Activated CD4-positive, alpha-beta memory T cell treated with anti-CD3 and anti-CD28 coated beads, Interleukin-2, amount 10 ng/mL, durations not matched to agents 7 days and 5 days (primary cell): Measurements from ENCODE around the gene ATF7IP. TPM values are rescaled to one million over a fixed set of nuclear protein-coding genes. Genes with fewer than 3 reads are reported as not detected.
"Not testable (repeated sequence)": the region's sequence is repeated elsewhere in the genome, so short reads cannot be mapped to it uniquely, and the experiment has no call there.

Experiments used
- CTCF ChIA-PET: fragments of 350-600 bp; sonication (Branson Sonifier 250); formaldehyde crosslinking; loops from one replicate; lab custom pipeline; 2021; ENCODE audit warnings: antibody characterized with exemption, inconsistent platforms; lab: Charles Lee
- POLR2A ChIA-PET: fragments of 350-600 bp; sonication (Branson Sonifier 250); formaldehyde crosslinking; loops from one replicate; lab custom pipeline; 2021; ENCODE audit warnings: antibody characterized with exemption; lab: Charles Lee
- DNase-seq: peaks from one replicate; pipeline ENCODE4 v3.0.0-alpha.2; 2020
- H3K27ac Mint-ChIP-seq: one replicate; pipeline ENCODE4 v1.8.0; 2021; ENCODE audit warnings: mild to moderate bottlenecking, mixed read lengths
- H3K27me3 Mint-ChIP-seq: one replicate; pipeline ENCODE4 v1.8.0; 2021; ENCODE audit warnings: mixed read lengths
- H3K36me3 Mint-ChIP-seq: one replicate; pipeline ENCODE4 v1.8.0; 2021; ENCODE audit warnings: low read depth, mixed read lengths
- H3K4me1 Mint-ChIP-seq: one replicate; pipeline ENCODE4 v1.8.0; 2021; ENCODE audit warnings: mixed read lengths
- H3K4me3 Mint-ChIP-seq: one replicate; pipeline ENCODE4 v1.8.0; 2021; ENCODE audit warnings: mild to moderate bottlenecking, mixed read lengths
- H3K9me3 Mint-ChIP-seq: one replicate; pipeline ENCODE4 v1.8.0; 2021; ENCODE audit warnings: mixed read lengths
- total RNA-seq, 2 experiments: library from RNA; stranded (reverse); gene quantifications; one replicate each; pipeline ENCODE4 v1.2.3, GENCODE V29; 2021

Gene ATF7IP
- total RNA-seq, 2 experiments from 2014 or later, result 129 to 134 TPM

GRCh38 chr12:14390449-14390848, 25.0 kb downstream of the ATF7IP start:
- Mint-ChIP-seq H3K27me3 (no peaks in the 10 kb centered on the region), H3K36me3 (peaks cover 56% of the 10 kb centered on the region), H3K4me1 (peaks cover 72% of the 10 kb centered on the region), H3K4me3 (peak overlapping the region; percentile 56), H3K9me3 (no peaks in the 10 kb centered on the region), H3K27ac (peak overlapping the region; percentile 76)
- DNase-seq, result no peak
- ChIA-PET CTCF (interaction anchor here (1.0 to 1.1 kb wide), 2 partner anchors 25 to 78 kb away, joined by 4 to 5 read pairs; partner anchors contain the start of gene ATF7IP), POLR2A (interaction anchor here (0.8 to 5.3 kb wide), 6 partner anchors 12 to 151 kb away, joined by 3 to 29 read pairs (median 4); partner anchors contain the start of gene ATF7IP)

GRCh38 chr12:14390870-14391530, 25.5 kb downstream of the ATF7IP start:
- Mint-ChIP-seq H3K36me3 (peaks cover 56% of the 10 kb centered on the region), H3K27me3 (no peaks in the 10 kb centered on the region), H3K27ac (peak overlapping the region; percentile 76), H3K9me3 (no peaks in the 10 kb centered on the region), H3K4me3 (peak overlapping the region; percentile 44), H3K4me1 (peaks cover 74% of the 10 kb centered on the region)
- no peak for DNase-seq
- ChIA-PET CTCF (interaction anchor here (1.0 to 1.1 kb wide), 2 partner anchors 26 to 78 kb away, joined by 4 to 5 read pairs; partner anchors contain the start of gene ATF7IP), POLR2A (interaction anchor here (0.8 to 5.3 kb wide), 6 partner anchors 12 to 152 kb away, joined by 3 to 29 read pairs (median 4); partner anchors contain the start of gene ATF7IP)

GRCh38 chr12:14393751-14394150, 28.3 kb downstream of the ATF7IP start:
- DNase-seq, result no peak
- Mint-ChIP-seq H3K4me1 (peaks cover 85% of the 10 kb centered on the region), H3K4me3 (peak overlapping the region; percentile 75), H3K27me3 (no peaks in the 10 kb centered on the region), H3K27ac (peak overlapping the region; percentile 97), H3K9me3 (no peaks in the 10 kb centered on the region), H3K36me3 (peaks cover 63% of the 10 kb centered on the region)
- POLR2A ChIA-PET, result interaction anchor here (0.8 to 5.3 kb wide), 13 partner anchors 8 to 565 kb away, joined by 3 to 122 read pairs (median 14); partner anchors contain the start of gene ATF7IP
- CTCF ChIA-PET, result interaction anchor here (1.0 to 4.4 kb wide), 8 partner anchors 8 to 154 kb away, joined by 3 to 38 read pairs (median 6); partner anchors contain the start of gene ATF7IP

- H3K27me3 Mint-ChIP-seq, result no peaks in the 10 kb centered on the region
- peak; percentile 55 for DNase-seq
- peaks cover 85% of the 10 kb centered on the region for H3K4me1 Mint-ChIP-seq
- peaks cover 56% of the 10 kb centered on the region for H3K36me3 Mint-ChIP-seq
- ChIA-PET POLR2A (interaction anchor here (0.8 to 5.3 kb wide), 20 partner anchors 8 to 1675 kb away, joined by 3 to 122 read pairs (median 8); partner anchors contain the start of gene ATF7IP), CTCF (interaction anchor here (0.6 to 4.4 kb wide), 13 partner anchors 9 to 1257 kb away, joined by 3 to 38 read pairs (median 3); partner anchors contain the start of gene ATF7IP)
- peak overlapping the region; percentile 97 for H3K27ac Mint-ChIP-seq
- H3K4me3 Mint-ChIP-seq, result peak overlapping the region; percentile 75
- H3K9me3 Mint-ChIP-seq, result no peaks in the 10 kb centered on the region
Measured at GRCh38 chr12:14394317-14395073, 29.0 kb downstream of the ATF7IP start.

- H3K27ac Mint-ChIP-seq, result peak overlapping the region; percentile 97
- ChIA-PET CTCF (interaction anchor here (0.7 to 4.4 kb wide), 14 partner anchors 10 to 1258 kb away, joined by 3 to 38 read pairs (median 3); partner anchors contain the start of gene ATF7IP), POLR2A (interaction anchor here (0.7 to 5.3 kb wide), 21 partner anchors 7 to 1676 kb away, joined by 3 to 122 read pairs (median 7); partner anchors contain the start of gene ATF7IP)
- H3K27me3 Mint-ChIP-seq, result no peaks in the 10 kb centered on the region
- H3K9me3 Mint-ChIP-seq, result no peaks in the 10 kb centered on the region
- H3K36me3 Mint-ChIP-seq, result peaks cover 56% of the 10 kb centered on the region
- no peak for DNase-seq
- peaks cover 86% of the 10 kb centered on the region for H3K4me1 Mint-ChIP-seq
- H3K4me3 Mint-ChIP-seq, result peak overlapping the region; percentile 75
Measured at GRCh38 chr12:14395074-14395778, 29.7 kb downstream of the ATF7IP start.

- Mint-ChIP-seq H3K4me3 (peak overlapping the region; percentile 64), H3K9me3 (no peaks in the 10 kb centered on the region), H3K4me1 (peaks cover 89% of the 10 kb centered on the region), H3K36me3 (peaks cover 52% of the 10 kb centered on the region), H3K27ac (peak overlapping the region; percentile 81), H3K27me3 (no peaks in the 10 kb centered on the region)
- POLR2A ChIA-PET, result interaction anchor here (0.7 to 4.7 kb wide), 8 partner anchors 11 to 156 kb away, joined by 3 to 122 read pairs (median 18); partner anchors contain the start of gene ATF7IP
- CTCF ChIA-PET, result interaction anchor here (1.0 to 4.4 kb wide), 4 partner anchors 11 to 158 kb away, joined by 3 to 38 read pairs (median 4); partner anchors contain the start of gene ATF7IP
- no peak for DNase-seq
Measured at GRCh38 chr12:14396071-14396470, 30.6 kb downstream of the ATF7IP start.

GRCh38 chr12:14399871-14400270, 34.4 kb downstream of the ATF7IP start:
- no peaks in the 10 kb centered on the region for H3K27me3 Mint-ChIP-seq
- no peaks in the 10 kb centered on the region for H3K9me3 Mint-ChIP-seq
- ChIA-PET CTCF (interaction anchor here (1.5 kb wide), 1 partner anchor 142 kb away, joined by 4 read pairs; no protein-coding TSS in a partner anchor), POLR2A (interaction anchor here (1.1 to 2.2 kb wide), 6 partner anchors 11 to 142 kb away, joined by 3 to 18 read pairs (median 10); partner anchors contain the start of gene ATF7IP)
- no peak for DNase-seq
- peaks cover 50% of the 10 kb centered on the region for H3K36me3 Mint-ChIP-seq
- H3K4me3 Mint-ChIP-seq, result peak overlapping the region; percentile 72
- H3K27ac Mint-ChIP-seq, result peak overlapping the region; percentile 79
- peaks cover 89% of the 10 kb centered on the region for H3K4me1 Mint-ChIP-seq

GRCh38 chr12:14400599-14400998, 35.1 kb downstream of the ATF7IP start:
- H3K27me3 Mint-ChIP-seq, result no peaks in the 10 kb centered on the region
- peak overlapping the region; percentile 72 for H3K4me3 Mint-ChIP-seq
- ChIA-PET POLR2A (interaction anchor here (3.3 to 3.8 kb wide), 3 partner anchors 8 to 35 kb away, joined by 15 to 37 read pairs (median 29); partner anchors contain the start of gene ATF7IP), CTCF (interaction anchor here (2.3 kb wide), 1 partner anchor 11 kb away, joined by 7 read pairs; no protein-coding TSS in a partner anchor)
- H3K27ac Mint-ChIP-seq, result peak overlapping the region; percentile 79
- H3K9me3 Mint-ChIP-seq, result no peaks in the 10 kb centered on the region
- DNase-seq, result no peak
- H3K4me1 Mint-ChIP-seq, result peaks cover 89% of the 10 kb centered on the region
- H3K36me3 Mint-ChIP-seq, result peaks cover 53% of the 10 kb centered on the region

GRCh38 chr12:14401267-14401666, 35.8 kb downstream of the ATF7IP start:
- H3K9me3 Mint-ChIP-seq, H3K27me3 Mint-ChIP-seq, DNase-seq: not testable (repeated sequence)
- H3K4me1 Mint-ChIP-seq, result peaks cover 87% of the 10 kb centered on the region
- peaks cover 55% of the 10 kb centered on the region for H3K36me3 Mint-ChIP-seq
- CTCF ChIA-PET, result interaction anchor here (0.6 to 2.3 kb wide), 6 partner anchors 10 to 373 kb away, joined by 3 to 7 read pairs (median 4); no protein-coding TSS in a partner anchor
- peak overlapping the region; percentile 79 for H3K27ac Mint-ChIP-seq
- POLR2A ChIA-PET, result interaction anchor here (0.9 to 3.8 kb wide), 7 partner anchors 9 to 54 kb away, joined by 3 to 37 read pairs (median 12); partner anchors contain the start of gene ATF7IP
- peak overlapping the region; percentile 72 for H3K4me3 Mint-ChIP-seq

GRCh38 chr12:14402697-14403096, 37.2 kb downstream of the ATF7IP start:
- H3K9me3 Mint-ChIP-seq, result no peaks in the 10 kb centered on the region
- no peaks in the 10 kb centered on the region for H3K27me3 Mint-ChIP-seq
- ChIA-PET POLR2A (interaction anchor here (1.4 to 3.8 kb wide), 6 partner anchors 9 to 37 kb away, joined by 3 to 37 read pairs (median 14); partner anchors contain the start of gene ATF7IP), CTCF (interaction anchor here (0.7 to 2.3 kb wide), 4 partner anchors 9 to 144 kb away, joined by 3 to 7 read pairs (median 5); partner anchors contain the start of gene ATF7IP)
- H3K27ac Mint-ChIP-seq, result peak overlapping the region; percentile 79
- DNase-seq, result no peak
- peaks cover 77% of the 10 kb centered on the region for H3K4me1 Mint-ChIP-seq
- peaks cover 41% of the 10 kb centered on the region for H3K36me3 Mint-ChIP-seq
- peak overlapping the region; percentile 72 for H3K4me3 Mint-ChIP-seq

GRCh38 chr12:14403293-14403692, 37.8 kb downstream of the ATF7IP start:
- H3K36me3 Mint-ChIP-seq, result peaks cover 40% of the 10 kb centered on the region
- H3K4me1 Mint-ChIP-seq, result peaks cover 75% of the 10 kb centered on the region
- H3K27ac Mint-ChIP-seq, result peak overlapping the region; percentile 13
- H3K4me3 Mint-ChIP-seq, result no peak overlapping the region
- no peak for DNase-seq
- no peaks in the 10 kb centered on the region for H3K27me3 Mint-ChIP-seq
- CTCF ChIA-PET, result interaction anchor here (1.0 kb wide), 1 partner anchor 10 kb away, joined by 3 read pairs; no protein-coding TSS in a partner anchor
- no peaks in the 10 kb centered on the region for H3K9me3 Mint-ChIP-seq
- POLR2A ChIA-PET, result interaction anchor here (1.1 to 3.8 kb wide), 7 partner anchors 8 to 38 kb away, joined by 3 to 37 read pairs (median 12); partner anchors contain the start of gene ATF7IP
